Tibial nerve (tissue), 3 donors: ENCODE results near the gene CELSR3.

ENCODE experiments used
- POLR2A ChIP-seq, 2 donors: fragments of 450-650 bp; IDR thresholded peaks; one replicate each; pipeline ENCODE4 v1.6.1; 2017; ENCODE audit warnings: antibody characterized with exemption in 2 of 2, mild to moderate bottlenecking in 2 of 2, moderate library complexity in 2 of 2
- TF ChIP-seq, protein P1 (sequence below), 5 experiments: fragments of 200-600 bp in 3 of 5; fragments of 450-650 bp in 2 of 5; sonication (generic) in 3 of 5; IDR thresholded peaks; one replicate each; pipeline ENCODE4 v1.5.1; 2016 to 2019; ENCODE audit warnings: antibody characterized with exemption in 5 of 5, mild to moderate bottlenecking in 3 of 5, moderate library complexity in 2 of 5

DNA sequence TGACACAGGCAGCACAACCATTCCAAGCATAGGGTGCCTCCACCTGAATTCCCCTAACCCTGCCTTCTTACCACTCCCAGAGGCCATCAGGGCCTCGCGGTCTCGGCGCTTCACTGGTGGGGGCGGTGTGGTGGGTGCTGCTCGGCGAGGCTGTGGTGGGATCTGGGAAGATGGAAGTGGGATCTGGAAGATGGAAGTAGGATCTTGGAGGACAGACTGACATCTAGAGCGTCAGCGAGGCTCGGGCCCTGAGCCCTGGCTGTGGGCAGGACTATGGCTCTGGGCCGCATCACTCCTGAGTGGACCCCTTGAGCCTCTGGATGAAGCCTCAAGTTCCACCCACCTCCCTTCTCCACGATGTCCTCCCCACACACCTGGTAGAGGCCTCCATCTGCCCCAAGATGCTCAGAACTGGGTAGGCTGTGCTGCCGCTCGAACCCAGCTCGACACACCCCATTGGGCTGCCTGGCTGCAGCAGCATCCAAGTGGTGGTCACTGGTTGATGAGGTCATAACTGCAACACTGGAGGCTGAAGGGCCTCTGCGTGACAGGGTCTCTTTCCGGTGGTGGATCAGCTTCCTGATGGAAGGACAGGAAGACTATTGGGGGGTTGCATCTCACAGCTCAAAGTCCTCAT is 19.4 kb upstream of the CELSR3 start:
- TF ChIP-seq, protein P1, sequence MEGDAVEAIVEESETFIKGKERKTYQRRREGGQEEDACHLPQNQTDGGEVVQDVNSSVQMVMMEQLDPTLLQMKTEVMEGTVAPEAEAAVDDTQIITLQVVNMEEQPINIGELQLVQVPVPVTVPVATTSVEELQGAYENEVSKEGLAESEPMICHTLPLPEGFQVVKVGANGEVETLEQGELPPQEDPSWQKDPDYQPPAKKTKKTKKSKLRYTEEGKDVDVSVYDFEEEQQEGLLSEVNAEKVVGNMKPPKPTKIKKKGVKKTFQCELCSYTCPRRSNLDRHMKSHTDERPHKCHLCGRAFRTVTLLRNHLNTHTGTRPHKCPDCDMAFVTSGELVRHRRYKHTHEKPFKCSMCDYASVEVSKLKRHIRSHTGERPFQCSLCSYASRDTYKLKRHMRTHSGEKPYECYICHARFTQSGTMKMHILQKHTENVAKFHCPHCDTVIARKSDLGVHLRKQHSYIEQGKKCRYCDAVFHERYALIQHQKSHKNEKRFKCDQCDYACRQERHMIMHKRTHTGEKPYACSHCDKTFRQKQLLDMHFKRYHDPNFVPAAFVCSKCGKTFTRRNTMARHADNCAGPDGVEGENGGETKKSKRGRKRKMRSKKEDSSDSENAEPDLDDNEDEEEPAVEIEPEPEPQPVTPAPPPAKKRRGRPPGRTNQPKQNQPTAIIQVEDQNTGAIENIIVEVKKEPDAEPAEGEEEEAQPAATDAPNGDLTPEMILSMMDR (IDR thresholded peaks at IDR 0.05): no peak
- no peak for TF ChIP-seq POLR2A (IDR thresholded peaks at IDR 0.05)
